K562 treated with DMSO at 1 percent for 4 hours (cell line): ENCODE results near the gene GNB2. TPM values are rescaled to one million over a fixed set of nuclear protein-coding genes. Genes with fewer than 3 reads are reported as not detected.

Experiments
- total RNA-seq: library from RNA; unstranded; fragments of 300-600 nt; gene quantifications from 2 replicates; pipeline ENCODE4 v1.2.3, GENCODE V29; 2022; ENCODE audit not compliant: insufficient read depth

GNB2 gene
- 528 and 530 TPM in 2 replicates for total RNA-seq

GRCh38 chr7:100673302-100673941 lies at the start of gene GNB2:
TSS of gene GNB2 (plus strand) at chr7:100673740. CDS start at chr7:100676266, 2,526 bp downstream.

GRCh38 chr7:100641463-100641859 lies 32.1 kb upstream of the GNB2 start, which contains the start of gene TFR2:
TSS of gene TFR2 (minus strand) at chr7:100641552. CDS start at chr7:100641509, 43 bp downstream.

GRCh38 chr7:100655908-100656674 lies 17.4 kb upstream of the GNB2 start, which contains the start of gene ACTL6B:
TSS of gene ACTL6B (minus strand) at chr7:100656448. CDS start at chr7:100656354, 94 bp downstream.

GRCh38 chr7:100694098-100694745 lies 20.7 kb downstream of the GNB2 start, which contains the start of gene GIGYF1:
TSS of gene GIGYF1 (minus strand) at chr7:100694250. CDS start at chr7:100688238, 6,012 bp downstream.

GRCh38 chr7:100705753-100706671 lies 32.5 kb downstream of the GNB2 start, which contains the start of gene POP7:
TSS of gene POP7 (plus strand) at chr7:100706121. CDS start at chr7:100706831, 710 bp downstream.

GRCh38 chr7:100720279-100720670 lies 46.7 kb downstream of the GNB2 start, which contains the start of gene EPO:
TSS of gene EPO (plus strand) at chr7:100720468. CDS start at chr7:100720981, 513 bp downstream.

Other genes starting within 250 kb of the GNB2 start
- gene ZCWPW1, start 245.0 kb upstream of the GNB2 start, total RNA-seq = 2.4 and 5.1 TPM in 2 replicates
- gene MEPCE, start 243.9 kb upstream of the GNB2 start, total RNA-seq = 71.3 and 78.0 TPM in 2 replicates
- gene PPP1R35, start 237.2 kb upstream of the GNB2 start, total RNA-seq = 93.1 and 101 TPM in 2 replicates
- 2.3 and 3.3 TPM in 2 replicates for gene SPACDR, start 209.5 kb upstream of the GNB2 start, total RNA-seq
- 114 and 119 TPM in 2 replicates for gene TSC22D4, start 194.5 kb upstream of the GNB2 start, total RNA-seq
- gene NYAP1, start 189.8 kb upstream of the GNB2 start, total RNA-seq = 0.74 and 0.88 TPM in 2 replicates
- gene AGFG2, start 134.5 kb upstream of the GNB2 start, total RNA-seq = 13.6 and 22.2 TPM in 2 replicates
- gene SAP25, start 99.8 kb upstream of the GNB2 start, total RNA-seq = 11.0 and 16.3 TPM in 2 replicates
- 68.5 and 72.5 TPM in 2 replicates for gene LRCH4, start 87.6 kb upstream of the GNB2 start, total RNA-seq
- 0.89 TPM in 1 of 2 replicates, not detected in the other for gene FBXO24, start 87.4 kb upstream of the GNB2 start, total RNA-seq
- 13.3 and 15.8 TPM in 2 replicates for gene PCOLCE, start 71.4 kb upstream of the GNB2 start, total RNA-seq
- 33.2 and 34.1 TPM in 2 replicates for gene MOSPD3, start 61.2 kb upstream of the GNB2 start, total RNA-seq
- 95.8 and 146 TPM in 2 replicates for gene TFR2, start 32.2 kb upstream of the GNB2 start, total RNA-seq
- gene ACTL6B, start 17.3 kb upstream of the GNB2 start, total RNA-seq = not detected in 2 replicates
- gene GIGYF1, start 20.5 kb downstream of the GNB2 start, total RNA-seq = 23.8 and 26.5 TPM in 2 replicates
- 71.9 and 86.3 TPM in 2 replicates for gene POP7, start 32.4 kb downstream of the GNB2 start, total RNA-seq
- gene EPO, start 46.7 kb downstream of the GNB2 start, total RNA-seq = not detected in 2 replicates
- gene ZAN, start 59.9 kb downstream of the GNB2 start, total RNA-seq = not detected in 2 replicates
- gene EPHB4, start 153.8 kb downstream of the GNB2 start, total RNA-seq = 26.9 and 39.6 TPM in 2 replicates
- gene SLC12A9, start 179.0 kb downstream of the GNB2 start, total RNA-seq = 14.5 and 16.4 TPM in 2 replicates
- gene TRIP6, start 193.6 kb downstream of the GNB2 start, total RNA-seq = 86.6 and 86.7 TPM in 2 replicates
- gene SRRT, start 201.4 kb downstream of the GNB2 start, total RNA-seq = 84.8 and 130 TPM in 2 replicates
- gene UFSP1, start 216.0 kb downstream of the GNB2 start, total RNA-seq = not detected in 2 replicates
- 0.96 and 1.6 TPM in 2 replicates for gene ACHE, start 222.1 kb downstream of the GNB2 start, total RNA-seq